ENCODE results near the gene EGR4.

The EGR4 gene

DNA sequence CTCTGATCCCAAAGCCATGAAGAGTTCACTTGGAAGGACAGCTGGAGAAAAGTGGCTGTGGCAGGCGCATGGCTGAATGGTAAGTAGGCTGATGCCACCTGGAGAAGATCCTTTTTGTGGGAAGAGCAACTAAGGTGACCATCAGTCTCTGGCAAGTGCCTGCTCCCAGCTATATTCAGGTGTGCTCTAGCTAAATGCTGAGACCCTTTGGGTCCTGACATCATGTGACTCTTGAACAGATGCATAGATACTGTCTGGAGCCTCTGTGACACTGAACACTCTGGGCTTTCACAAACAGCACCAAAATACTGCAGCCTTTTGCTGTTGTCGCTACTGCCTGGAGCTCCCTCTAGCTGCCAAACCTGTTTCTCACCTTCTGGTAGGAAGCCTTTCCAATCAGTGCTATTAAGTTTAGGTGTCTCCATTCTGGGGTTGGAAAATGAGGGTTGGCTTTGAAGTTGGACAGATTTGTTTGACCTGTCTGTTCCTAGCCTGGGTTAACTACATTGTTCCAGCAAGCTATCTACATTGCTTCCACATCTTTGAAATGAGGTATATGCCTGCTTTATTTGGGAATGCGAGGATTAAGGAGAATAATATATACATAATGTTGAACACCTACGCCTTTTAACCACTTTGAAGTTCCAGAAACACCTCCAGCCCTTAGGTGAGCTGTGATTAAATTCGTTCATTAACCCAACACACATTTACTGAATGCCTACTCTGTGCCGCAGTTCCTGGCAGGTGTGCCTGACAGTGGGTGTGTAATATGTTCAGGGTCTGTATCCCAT, 3.1 kb downstream of the EGR4 start:
- Histone ChIP-seq H3K4me3 (ENCODE audit: low read depth, low read length) (no peak overlapping the region), H2AFZ (ENCODE audit: low read length, unreplicated experiment) (no peak overlapping the region), H3K27me3 (ENCODE audit: insufficient read depth, low read length) (peaks cover 88% of the 10 kb centered on the region), H3K27ac (ENCODE audit: low read depth, low read length) (no peak overlapping the region), H3K36me3 (ENCODE audit: insufficient read depth, low read length) (no peaks in the 10 kb centered on the region), H3K4me1 (ENCODE audit: control insufficient read depth, insufficient read depth, low read length, unreplicated experiment) (no peaks in the 10 kb centered on the region), H3K79me2 (ENCODE audit: control insufficient read depth, insufficient read depth, low read length, unreplicated experiment) (no peaks in the 10 kb centered on the region)

DNA sequence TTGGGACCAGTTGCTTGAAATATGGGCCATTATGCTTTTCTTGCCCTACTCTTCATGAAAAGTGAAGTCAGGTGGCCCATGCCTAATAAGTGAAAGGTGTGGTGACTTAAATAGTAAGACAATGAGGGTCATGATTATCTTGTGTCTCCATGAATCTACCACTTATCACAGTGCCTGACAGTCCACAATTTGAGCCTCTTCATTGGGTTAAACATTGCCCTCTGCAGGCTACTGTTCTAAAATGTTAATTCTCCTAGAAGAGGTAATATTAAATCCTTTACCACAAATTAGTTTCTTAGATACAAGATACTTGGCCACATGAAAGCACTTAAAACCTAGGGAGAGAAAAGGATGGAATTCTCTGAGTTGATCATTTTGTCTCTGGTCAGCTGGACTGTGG, 4.0 kb downstream of the EGR4 start:
- no peaks in the 10 kb centered on the region for H3K36me3 ChIP-seq (ENCODE audit: insufficient read depth, low read length)
- H3K27me3 ChIP-seq (ENCODE audit: insufficient read depth, low read length), result peaks cover 79% of the 10 kb centered on the region
- H3K4me1 ChIP-seq (ENCODE audit: control insufficient read depth, insufficient read depth, low read length, unreplicated experiment), result peaks cover 4% of the 10 kb centered on the region

DNA sequence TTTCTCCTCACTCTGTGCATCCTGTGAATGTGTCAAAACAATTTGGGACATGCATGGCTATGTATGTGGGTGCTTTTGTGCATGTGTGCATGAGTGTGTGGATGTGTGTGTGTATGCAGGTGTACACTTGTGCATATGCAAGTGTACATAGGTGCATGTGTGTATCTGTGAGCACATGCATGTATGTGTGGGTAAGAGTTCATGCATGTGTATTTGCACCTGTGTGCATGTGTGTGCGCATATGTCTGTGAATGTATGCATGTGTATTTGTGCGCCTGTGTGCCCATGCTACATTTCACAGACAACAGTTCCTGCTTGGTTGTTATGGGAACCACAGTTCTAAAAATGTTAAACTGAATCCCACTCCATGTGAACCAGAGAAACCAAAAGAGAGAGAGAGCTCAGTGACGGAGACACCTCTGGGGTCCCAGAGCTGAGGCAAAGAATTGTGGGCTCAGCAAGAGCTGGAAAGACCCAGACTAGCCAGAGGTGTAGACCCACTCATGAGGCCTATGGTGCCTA, 7.2 kb downstream of the EGR4 start:
- H3K79me2 ChIP-seq (ENCODE audit: control insufficient read depth, insufficient read depth, low read length, unreplicated experiment), result peaks cover 11% of the 10 kb centered on the region
- H2AFZ ChIP-seq (ENCODE audit: low read length, unreplicated experiment), result no peak overlapping the region
- no peak overlapping the region for H3K27ac ChIP-seq (ENCODE audit: low read depth, low read length)
- peaks cover 48% of the 10 kb centered on the region for H3K27me3 ChIP-seq (ENCODE audit: insufficient read depth, low read length)
- no peak overlapping the region for H3K4me3 ChIP-seq (ENCODE audit: low read depth, low read length)
- H3K4me1 ChIP-seq (ENCODE audit: control insufficient read depth, insufficient read depth, low read length, unreplicated experiment), result peaks cover 13% of the 10 kb centered on the region
- no peaks in the 10 kb centered on the region for H3K36me3 ChIP-seq (ENCODE audit: insufficient read depth, low read length)

More for the DNA sequence above, 4.0 kb downstream of the EGR4 start:
- Histone ChIP-seq H2AFZ (ENCODE audit: low read length, unreplicated experiment) (no peak overlapping the region), H3K79me2 (ENCODE audit: control insufficient read depth, insufficient read depth, low read length, unreplicated experiment) (no peaks in the 10 kb centered on the region), H3K4me3 (ENCODE audit: low read depth, low read length) (no peak overlapping the region), H3K27ac (ENCODE audit: low read depth, low read length) (no peak overlapping the region)

DNA sequence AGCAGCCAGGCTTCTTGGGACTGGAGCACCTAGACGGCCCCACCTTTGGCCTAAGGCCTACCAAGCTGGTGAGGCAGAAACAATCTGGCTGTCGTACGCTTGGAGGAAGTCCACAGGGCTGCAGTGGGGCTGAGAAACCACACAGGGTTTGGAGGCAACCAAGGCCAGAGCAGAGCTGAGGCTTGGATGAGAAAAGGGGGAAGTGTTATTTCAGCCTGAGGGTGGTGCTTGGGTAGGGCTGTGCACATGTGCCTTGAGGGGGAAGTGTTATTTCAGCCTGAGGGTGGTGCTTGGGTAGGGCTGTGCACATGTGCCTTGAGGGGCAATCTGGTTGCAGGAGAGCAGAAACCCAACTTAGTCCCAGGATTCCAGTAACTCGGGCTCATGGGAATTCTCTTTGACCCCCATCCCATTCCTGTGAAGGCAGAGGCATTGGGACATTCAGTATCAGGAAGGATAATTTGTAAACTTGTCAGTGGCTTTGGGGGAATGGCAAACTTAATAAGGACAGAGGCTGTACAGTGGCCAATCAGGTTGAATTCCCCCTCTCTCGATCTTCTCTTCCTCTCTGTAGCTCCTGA, 8.1 kb downstream of the EGR4 start:
- no peak overlapping the region for H2AFZ ChIP-seq (ENCODE audit: low read length, unreplicated experiment)
- peaks cover 12% of the 10 kb centered on the region for H3K79me2 ChIP-seq (ENCODE audit: control insufficient read depth, insufficient read depth, low read length, unreplicated experiment)
- H3K36me3 ChIP-seq (ENCODE audit: insufficient read depth, low read length), result no peaks in the 10 kb centered on the region
- H3K27me3 ChIP-seq (ENCODE audit: insufficient read depth, low read length), result peaks cover 38% of the 10 kb centered on the region
- H3K27ac ChIP-seq (ENCODE audit: low read depth, low read length), result no peak overlapping the region
- peak overlapping the region; percentile 80 for H3K4me3 ChIP-seq (ENCODE audit: low read depth, low read length)
- H3K4me1 ChIP-seq (ENCODE audit: control insufficient read depth, insufficient read depth, low read length, unreplicated experiment), result peaks cover 13% of the 10 kb centered on the region

DNA sequence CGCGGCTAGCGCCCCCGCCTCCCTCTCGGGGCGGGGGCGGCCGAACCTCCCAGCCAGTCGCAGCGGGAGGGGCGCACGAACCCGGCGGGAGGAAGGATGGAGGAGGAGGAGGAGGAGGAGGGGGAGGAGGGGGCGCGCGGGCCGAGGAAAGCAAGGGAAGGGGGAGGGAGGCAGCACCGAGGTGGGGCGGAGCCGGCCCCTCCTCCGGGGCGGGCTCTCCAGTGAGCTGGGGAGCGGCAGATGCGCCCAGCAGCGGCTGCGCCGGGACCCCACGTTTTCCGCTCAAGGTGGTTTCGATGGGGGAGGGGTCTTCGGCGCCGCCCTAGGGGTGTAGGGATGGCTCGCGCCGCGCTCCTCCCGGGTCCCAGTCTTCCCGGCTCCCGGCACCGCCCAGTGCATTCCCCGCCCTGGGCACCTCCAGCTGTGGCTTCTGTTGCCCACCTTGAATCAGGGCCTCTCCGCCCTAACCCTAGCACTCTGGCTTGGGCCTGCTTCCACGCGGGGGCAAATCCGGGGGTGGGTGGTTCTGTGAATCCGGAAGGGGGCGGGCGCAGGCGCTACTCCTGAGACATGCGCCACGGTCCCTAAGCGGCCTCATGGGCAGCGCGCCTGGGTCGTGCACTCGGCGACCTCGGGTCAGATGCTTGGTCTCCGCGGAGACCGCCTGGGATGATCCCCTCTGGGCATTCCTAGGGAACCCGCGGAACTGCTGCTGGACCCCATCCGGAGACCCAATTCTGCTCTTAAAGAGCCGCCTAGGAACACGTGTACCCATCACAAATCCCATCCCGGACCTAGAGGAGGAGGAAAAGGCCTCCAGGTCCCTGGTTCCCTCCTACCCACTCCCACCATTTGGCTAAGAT, 8.8 kb downstream of the EGR4 start, which contains the start of gene FBXO41:
TSS of gene FBXO41 (minus strand) at position 183 of the 863 bp plus-strand sequence. CDS start 14,848 bp downstream, outside the sequence.
- peak within 1 kb of the TSS; percentile 80 for H3K4me3 ChIP-seq (ENCODE audit: low read depth, low read length)
- no peak within 1 kb of the TSS for H3K27ac ChIP-seq (ENCODE audit: low read depth, low read length)
- peak within 1 kb of the TSS; percentile 89 for H2AFZ ChIP-seq (ENCODE audit: low read length, unreplicated experiment)
- peaks cover 31% of the 10 kb centered on the region for H3K27me3 ChIP-seq (ENCODE audit: insufficient read depth, low read length)
- peaks cover 13% of the 10 kb centered on the region for H3K4me1 ChIP-seq (ENCODE audit: control insufficient read depth, insufficient read depth, low read length, unreplicated experiment)
- no peaks in the 10 kb centered on the region for H3K36me3 ChIP-seq (ENCODE audit: insufficient read depth, low read length)
- H3K79me2 ChIP-seq (ENCODE audit: control insufficient read depth, insufficient read depth, low read length, unreplicated experiment), result peaks cover 12% of the 10 kb centered on the region

DNA sequence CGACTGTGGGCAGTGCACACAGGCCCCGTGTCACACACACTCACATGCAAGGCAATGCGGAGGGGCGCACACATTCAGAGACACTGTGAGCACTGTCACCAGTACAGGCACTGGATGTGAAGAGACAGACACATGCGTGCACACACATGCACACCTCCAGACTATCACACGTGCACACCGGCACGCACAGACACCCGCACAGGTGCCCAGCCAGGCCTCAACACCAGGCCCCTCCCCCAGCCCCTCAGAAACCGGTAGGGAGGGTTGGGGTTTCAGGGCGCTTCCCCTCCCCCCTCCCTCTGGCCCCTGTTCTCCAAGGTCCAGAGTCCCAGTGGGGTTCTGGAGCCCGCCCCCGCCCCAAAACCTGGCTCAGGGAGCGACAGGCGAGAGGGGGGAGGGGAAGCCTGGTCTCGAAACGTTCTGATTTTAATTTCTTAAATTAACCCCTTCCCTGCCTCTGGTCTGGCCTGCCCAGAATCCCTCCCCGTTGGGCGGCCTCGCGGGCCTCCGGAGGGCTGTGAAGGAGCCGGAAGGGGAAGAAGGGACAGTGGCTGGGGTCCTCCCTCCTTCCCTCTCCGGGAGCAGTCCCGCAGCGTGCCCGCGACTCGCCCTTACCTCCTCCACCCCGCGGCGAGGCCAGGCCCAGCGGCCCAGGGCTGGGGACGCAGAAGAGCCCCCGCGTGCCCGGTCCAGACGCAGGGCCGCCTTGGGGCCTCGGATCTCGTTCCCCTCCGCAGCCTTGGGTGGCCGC, 9.6 kb downstream of the EGR4 start:
- peak overlapping the region; percentile 89 for H2AFZ ChIP-seq (ENCODE audit: low read length, unreplicated experiment)
- peaks cover 13% of the 10 kb centered on the region for H3K4me1 ChIP-seq (ENCODE audit: control insufficient read depth, insufficient read depth, low read length, unreplicated experiment)
- peaks cover 12% of the 10 kb centered on the region for H3K79me2 ChIP-seq (ENCODE audit: control insufficient read depth, insufficient read depth, low read length, unreplicated experiment)
- H3K36me3 ChIP-seq (ENCODE audit: insufficient read depth, low read length), result no peaks in the 10 kb centered on the region
- peak overlapping the region; percentile 80 for H3K4me3 ChIP-seq (ENCODE audit: low read depth, low read length)
- no peak overlapping the region for H3K27ac ChIP-seq (ENCODE audit: low read depth, low read length)
- H3K27me3 ChIP-seq (ENCODE audit: insufficient read depth, low read length), result peaks cover 23% of the 10 kb centered on the region

DNA sequence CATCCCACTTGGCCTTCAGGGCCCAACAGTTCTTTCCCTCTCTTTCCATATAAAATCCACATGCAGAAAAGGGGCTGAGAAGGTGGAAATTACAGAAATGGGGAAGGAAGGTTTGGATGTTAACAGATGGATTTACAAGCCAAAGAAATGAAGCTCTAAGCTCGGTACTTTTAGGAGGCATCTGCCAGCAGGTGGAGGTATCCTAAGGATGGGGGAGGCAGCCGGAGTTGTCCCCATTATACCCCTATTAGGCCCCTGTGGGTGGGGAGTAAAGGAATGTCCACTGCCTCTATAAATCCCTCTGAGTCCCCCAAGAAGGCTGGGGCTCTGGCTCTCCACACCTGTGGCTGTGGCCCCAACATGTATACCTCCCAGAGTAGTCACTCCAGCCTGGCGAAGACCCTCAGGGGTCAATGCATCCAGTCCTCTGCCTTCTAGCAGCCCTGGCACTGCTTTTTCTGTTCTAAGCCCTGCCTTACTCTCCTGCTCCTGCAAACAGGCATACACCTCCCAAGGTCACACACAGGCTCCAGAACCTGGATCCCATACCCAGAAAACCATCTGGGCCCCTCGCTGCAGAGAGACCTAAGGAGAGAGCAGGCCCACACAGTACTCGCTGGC, 10.3 kb downstream of the EGR4 start:
- peaks cover 16% of the 10 kb centered on the region for H3K27me3 ChIP-seq (ENCODE audit: insufficient read depth, low read length)
- peak overlapping the region; percentile 80 for H3K4me3 ChIP-seq (ENCODE audit: low read depth, low read length)
- no peak overlapping the region for H3K27ac ChIP-seq (ENCODE audit: low read depth, low read length)
- peaks cover 12% of the 10 kb centered on the region for H3K79me2 ChIP-seq (ENCODE audit: control insufficient read depth, insufficient read depth, low read length, unreplicated experiment)
- H3K36me3 ChIP-seq (ENCODE audit: insufficient read depth, low read length), result no peaks in the 10 kb centered on the region
- H2AFZ ChIP-seq (ENCODE audit: low read length, unreplicated experiment), result no peak overlapping the region
- H3K4me1 ChIP-seq (ENCODE audit: control insufficient read depth, insufficient read depth, low read length, unreplicated experiment), result peaks cover 13% of the 10 kb centered on the region

DNA sequence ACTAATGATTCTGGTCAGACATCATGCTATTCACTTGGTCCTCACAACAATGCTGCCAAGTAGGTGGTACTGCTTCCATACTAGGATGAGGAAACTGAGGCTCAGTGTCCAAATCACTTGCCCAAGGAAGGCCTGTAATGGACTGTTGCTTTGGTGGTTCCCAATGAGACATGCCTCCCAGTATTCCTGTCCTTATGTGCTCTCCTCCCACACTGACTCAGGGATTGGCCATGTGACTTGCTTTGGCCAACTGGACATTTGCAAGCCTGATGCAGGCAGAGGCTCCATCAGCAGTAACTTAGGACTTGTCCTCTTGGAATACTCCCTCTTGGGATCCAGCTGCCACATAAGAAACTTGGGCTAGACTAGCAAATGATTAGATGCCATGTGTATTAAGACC, 12.1 kb downstream of the EGR4 start:
- H3K4me1 ChIP-seq (ENCODE audit: control insufficient read depth, insufficient read depth, low read length, unreplicated experiment), result peaks cover 13% of the 10 kb centered on the region
- no peak overlapping the region for H2AFZ ChIP-seq (ENCODE audit: low read length, unreplicated experiment)
- no peak overlapping the region for H3K27ac ChIP-seq (ENCODE audit: low read depth, low read length)
- H3K36me3 ChIP-seq (ENCODE audit: insufficient read depth, low read length), result no peaks in the 10 kb centered on the region
- H3K27me3 ChIP-seq (ENCODE audit: insufficient read depth, low read length), result peaks cover 5% of the 10 kb centered on the region; the same call in 1 of the 2 replicates
- H3K4me3 ChIP-seq (ENCODE audit: low read depth, low read length), result no peak overlapping the region
- H3K79me2 ChIP-seq (ENCODE audit: control insufficient read depth, insufficient read depth, low read length, unreplicated experiment), result peaks cover 12% of the 10 kb centered on the region

DNA sequence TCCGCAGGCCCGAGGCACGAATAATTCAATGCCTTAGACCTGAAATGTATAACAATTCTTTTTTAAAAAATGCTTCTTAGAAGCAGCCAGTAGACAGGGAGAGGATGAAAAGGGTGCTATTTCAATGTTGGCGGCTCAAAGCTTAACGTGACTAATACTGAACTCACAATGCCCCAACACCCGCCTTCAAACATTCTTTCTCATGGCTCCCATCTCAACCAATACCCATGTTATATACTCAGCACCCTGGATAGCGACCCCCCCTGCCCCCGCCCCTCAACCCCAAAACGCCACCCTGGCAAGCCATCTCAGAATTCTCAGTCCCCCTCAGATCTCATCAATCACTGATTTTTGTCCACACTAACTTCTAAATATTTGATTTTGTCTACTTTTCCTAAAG, 13.5 kb downstream of the EGR4 start:
- Histone ChIP-seq H3K4me3 (ENCODE audit: low read depth, low read length) (no peak overlapping the region), H3K27ac (ENCODE audit: low read depth, low read length) (no peak overlapping the region), H3K36me3 (ENCODE audit: insufficient read depth, low read length) (no peaks in the 10 kb centered on the region), H2AFZ (ENCODE audit: low read length, unreplicated experiment) (no peak overlapping the region), H3K79me2 (ENCODE audit: control insufficient read depth, insufficient read depth, low read length, unreplicated experiment) (peaks cover 12% of the 10 kb centered on the region), H3K27me3 (ENCODE audit: insufficient read depth, low read length) (no peaks in the 10 kb centered on the region), H3K4me1 (ENCODE audit: control insufficient read depth, insufficient read depth, low read length, unreplicated experiment) (peaks cover 10% of the 10 kb centered on the region)
